ENCODE results near the gene MRPL55.

MRPL55 gene

DNA sequence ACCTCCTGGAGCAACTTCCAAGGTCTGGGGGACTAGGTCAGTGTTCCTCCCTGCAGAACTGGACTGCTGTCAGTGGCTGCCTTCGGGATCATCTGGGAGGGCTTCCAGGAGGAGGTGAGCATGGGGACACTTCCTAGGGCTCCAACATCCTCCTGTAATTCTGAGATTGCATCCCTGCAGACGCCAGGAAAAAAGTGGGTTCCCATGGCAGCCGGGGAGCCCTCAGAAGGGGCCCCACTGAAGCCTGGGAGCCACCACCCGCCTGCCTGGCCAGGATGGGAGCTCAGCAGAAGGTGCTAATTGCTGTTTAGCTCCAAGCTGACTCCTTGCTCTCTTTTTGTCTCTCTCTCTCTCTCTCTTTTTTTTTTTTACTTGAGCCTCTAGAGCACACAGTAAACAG, 42.7 kb downstream of the MRPL55 start:
- DNase-seq: no peak

- no peak for DNase-seq
Measured at GRCh38 chr1:228065543-228066347, 43.4 kb downstream of the MRPL55 start.

GRCh38 chr1:228064741-228065542, 44.2 kb downstream of the MRPL55 start:
- no peak for DNase-seq

DNA sequence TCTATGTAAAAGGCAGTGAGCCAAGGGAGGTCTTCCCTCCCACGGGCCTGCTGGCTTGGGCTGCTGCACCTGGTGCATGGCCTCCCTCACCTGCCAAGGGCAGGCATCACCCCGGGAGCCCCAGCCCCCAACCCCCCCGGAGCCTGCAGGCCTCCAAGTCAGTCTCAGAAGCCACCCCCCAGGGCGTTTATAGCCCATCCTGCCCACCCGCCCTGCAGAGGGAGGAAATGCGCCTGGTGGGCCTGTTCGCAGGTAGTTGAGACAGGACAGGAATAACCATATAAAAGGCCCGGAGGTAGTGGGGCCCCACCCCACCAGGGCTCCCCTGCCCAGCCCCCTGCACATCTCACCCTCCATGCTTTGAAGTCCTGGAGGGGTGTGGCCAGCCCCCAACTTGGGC, 44.8 kb downstream of the MRPL55 start:
- DNase-seq: no peak

GRCh38 chr1:228063251-228064191, 45.6 kb downstream of the MRPL55 start:
- no peak for DNase-seq

DNA sequence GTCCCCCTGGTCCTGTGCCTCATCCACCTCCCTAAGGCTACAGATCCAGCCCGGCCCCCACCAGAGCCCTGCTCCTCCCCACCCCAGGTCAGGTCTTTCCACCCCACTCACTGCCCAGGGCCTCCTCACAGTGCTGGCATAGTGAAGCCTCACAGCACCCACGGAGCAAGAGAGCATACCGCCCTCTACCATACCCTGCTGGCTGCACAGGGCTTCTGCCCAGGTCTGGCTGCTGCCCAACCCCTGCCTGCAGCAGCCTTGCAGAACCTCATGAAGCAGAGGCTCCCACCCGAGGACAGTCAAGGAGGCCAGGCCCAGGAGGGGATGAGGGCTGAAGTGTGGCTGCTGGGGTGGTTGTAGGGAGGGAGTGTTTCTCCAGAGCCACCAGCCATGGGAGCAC, 46.3 kb downstream of the MRPL55 start:
- no peak for DNase-seq

DNA sequence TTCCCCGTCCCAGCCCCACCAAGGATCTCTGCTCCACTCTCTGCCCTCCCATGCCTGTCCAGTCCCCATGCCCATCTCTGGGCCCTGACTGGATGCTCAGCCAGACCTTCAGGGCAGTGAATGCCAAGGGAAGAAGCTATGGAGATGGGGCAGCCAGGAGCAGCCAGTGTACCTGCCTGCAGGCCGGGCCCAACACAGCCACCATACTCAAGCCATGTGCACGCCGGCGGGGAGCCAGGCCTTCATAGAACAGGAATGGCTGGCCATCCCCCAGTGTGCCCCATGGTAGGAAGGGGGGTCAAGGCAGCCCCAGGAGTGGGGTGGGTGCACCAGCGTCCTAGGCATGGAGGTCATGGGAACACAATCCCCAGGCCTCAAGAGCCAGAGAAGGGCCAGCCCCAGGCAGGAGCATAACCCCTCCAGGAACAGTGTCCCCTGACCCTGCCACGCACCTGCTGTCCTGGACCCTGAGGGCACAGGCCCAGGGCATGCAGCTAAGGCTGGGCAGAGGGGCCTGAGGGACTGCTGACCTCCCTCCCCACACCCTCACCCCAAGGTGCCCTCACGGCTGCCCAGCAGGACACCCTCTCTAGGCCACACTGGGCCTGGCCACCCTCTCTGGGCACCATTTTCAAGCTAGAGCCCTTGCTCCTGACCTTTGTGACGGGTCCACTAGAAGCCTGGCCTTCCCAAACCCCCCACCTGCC, 46.9 kb downstream of the MRPL55 start:
- no peak for DNase-seq

GRCh38 chr1:228061411-228062084, 47.6 kb downstream of the MRPL55 start:
- no peak for DNase-seq

DNA sequence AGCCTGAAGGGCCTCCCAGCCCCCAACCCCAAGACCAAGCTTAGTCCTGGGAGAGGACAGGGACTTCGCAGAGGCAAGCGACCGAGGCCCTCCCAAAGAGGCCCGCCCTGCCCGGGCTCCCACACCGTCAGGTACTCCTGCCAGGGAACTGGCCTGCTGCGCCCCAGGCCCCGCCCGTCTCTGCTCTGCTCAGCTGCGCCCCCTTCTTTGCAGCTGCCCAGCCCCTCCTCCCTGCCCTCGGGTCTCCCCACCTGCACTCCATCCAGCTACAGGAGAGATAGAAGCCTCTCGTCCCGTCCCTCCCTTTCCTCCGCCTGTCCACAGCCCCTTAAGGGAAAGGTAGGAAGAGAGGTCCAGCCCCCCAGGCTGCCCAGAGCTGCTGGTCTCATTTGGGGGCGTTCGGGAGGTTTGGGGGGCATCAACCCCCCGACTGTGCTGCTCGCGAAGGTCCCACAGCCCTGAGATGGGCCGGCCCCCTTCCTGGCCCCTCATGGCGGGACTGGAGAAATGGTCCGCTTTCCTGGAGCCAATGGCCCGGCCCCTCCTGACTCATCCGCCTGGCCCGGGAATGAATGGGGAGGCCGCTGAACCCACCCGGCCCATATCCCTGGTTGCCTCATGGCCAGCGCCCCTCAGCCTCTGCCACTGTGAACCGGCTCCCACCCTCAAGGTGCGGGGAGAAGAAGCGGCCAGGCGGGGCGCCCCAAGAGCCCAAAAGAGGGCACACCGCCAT, 48.5 kb downstream of the MRPL55 start:
- no peak for DNase-seq

DNA sequence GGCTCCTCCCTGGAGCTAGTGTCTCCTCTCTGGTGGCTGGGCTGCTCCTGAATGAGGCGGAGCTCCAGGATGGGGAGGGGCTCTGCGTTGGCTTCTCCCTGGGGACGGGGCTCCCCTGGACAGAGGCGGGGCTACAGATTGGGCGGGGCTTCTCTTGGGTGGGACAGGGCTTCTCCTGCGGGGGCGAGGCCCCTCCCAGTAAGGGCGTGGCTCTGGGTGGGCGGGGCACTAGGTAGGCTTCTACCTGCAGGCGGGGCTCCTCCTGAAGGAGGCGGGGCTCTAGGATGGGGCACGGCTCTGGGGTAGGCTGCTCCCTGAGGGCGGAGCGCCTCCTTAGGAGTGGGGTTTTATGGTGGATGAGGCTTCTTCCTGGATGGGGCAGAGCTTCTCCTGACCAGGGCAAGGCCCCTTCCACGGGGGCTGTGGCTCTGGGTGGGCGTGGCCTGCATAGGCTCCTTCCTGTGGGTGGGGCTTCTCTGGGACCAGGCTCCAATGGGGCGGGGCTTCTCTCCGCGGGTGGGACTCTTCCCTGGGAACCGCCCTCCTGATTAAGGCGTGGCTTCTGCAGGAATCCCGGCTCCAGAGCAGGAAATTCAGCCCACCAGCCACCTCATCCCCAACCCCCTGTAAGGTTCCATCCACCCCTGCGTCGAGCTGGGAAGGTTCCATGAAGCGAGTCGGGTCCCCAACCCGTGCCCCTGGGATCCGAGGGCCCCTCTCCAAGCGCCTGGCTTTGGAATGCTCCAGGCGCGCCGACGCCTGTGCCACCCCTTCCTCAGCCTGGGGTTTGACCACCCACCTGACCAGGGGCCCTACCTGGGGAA, 49.3 kb downstream of the MRPL55 start:
- DNase-seq: no peak

- no peak for DNase-seq
Measured at GRCh38 chr1:228058949-228059633, 50.0 kb downstream of the MRPL55 start.

- DNase-seq: no peak
Measured at GRCh38 chr1:228058172-228058948, 50.7 kb downstream of the MRPL55 start.
